HEK293 (cell line): Measurements from ENCODE around the gene CST7.

Experiments
- CTCF ChIP-seq: fragments of 450-650 bp; formaldehyde crosslinking; IDR thresholded peaks from 2 replicates; pipeline ENCODE4 v1.5.1; 2016; ENCODE audit warnings: missing biosample characterization, missing genetic modification characterization
- MYNN ChIP-seq: fragments of 450-650 bp; formaldehyde crosslinking; IDR thresholded peaks from 2 replicates; pipeline ENCODE4 v1.5.1; 2016; ENCODE audit warnings: missing biosample characterization, missing genetic modification characterization, borderline replicate concordance
- OVOL3 ChIP-seq: fragments of 450-650 bp; formaldehyde crosslinking; IDR thresholded peaks from 2 replicates; pipeline ENCODE4 v1.5.1; 2016; ENCODE audit warnings: missing biosample characterization, missing genetic modification characterization
- PRDM4 ChIP-seq: fragments of 450-650 bp; formaldehyde crosslinking; IDR thresholded peaks from 2 replicates; pipeline ENCODE4 v1.5.1; 2017; ENCODE audit warnings: missing biosample characterization, missing genetic modification characterization
- TCF7L2 ChIP-seq: IDR thresholded peaks from 2 replicates; pipeline ENCODE4 v1.6.1; 2011; ENCODE audit warnings: low read depth, mild to moderate bottlenecking, inconsistent platforms, low read length, moderate library complexity, borderline replicate concordance
- ZNF146 ChIP-seq: fragments of 450-650 bp; formaldehyde crosslinking; IDR thresholded peaks from 2 replicates; pipeline ENCODE4 v1.5.1; 2016; ENCODE audit warnings: missing biosample characterization, missing genetic modification characterization
- ZNF433 ChIP-seq: fragments of 450-650 bp; formaldehyde crosslinking; IDR thresholded peaks from 2 replicates; pipeline ENCODE4 v1.5.1; 2016; ENCODE audit warnings: missing biosample characterization, missing genetic modification characterization, low read depth
- ZNF792 ChIP-seq: fragments of 450-650 bp; formaldehyde crosslinking; IDR thresholded peaks from 2 replicates; pipeline ENCODE4 v1.5.1; 2016; ENCODE audit warnings: missing biosample characterization, missing genetic modification characterization

GRCh38 chr20:24971376-24972101, 22.5 kb downstream of the CST7 start:
- TF ChIP-seq TCF7L2 (no peak), CTCF (no peak), ZNF792 (tag by site-specific recombination) (no peak), OVOL3 (tag by site-specific recombination) (no peak), ZNF433 (no peak), MYNN (tag by site-specific recombination) (no peak), PRDM4 (tag by site-specific recombination) (no peak), ZNF146 (tag by site-specific recombination) (no peak)
